ENCODE data around the gene APC.

Gene APC

DNA sequence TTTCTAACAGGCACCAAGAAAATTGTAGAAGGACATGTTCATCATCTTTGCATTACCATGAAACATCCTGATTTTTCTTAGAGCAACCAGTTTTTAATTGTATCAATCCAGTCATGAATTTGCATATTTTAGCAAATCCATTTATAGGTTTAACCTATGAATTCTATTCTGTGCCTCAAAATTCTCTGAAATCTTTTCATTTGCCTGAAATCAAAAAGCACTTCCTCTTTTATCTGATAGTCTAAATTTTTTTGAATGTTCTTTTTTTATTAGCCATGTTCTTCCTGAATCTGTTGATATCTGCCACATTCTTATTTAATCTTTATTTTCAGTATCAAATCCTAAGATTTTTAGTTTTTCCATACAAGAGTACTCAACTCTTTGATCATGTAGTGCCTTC lies 86.5 kb downstream of the APC start:
- no peaks in the 10 kb centered on the region for H3K27me3 ChIP-seq (replicated peaks; ENCODE audit: insufficient read depth, low read length)
- H2AFZ ChIP-seq (ENCODE audit: low read length) = no peak overlapping the region
- DNase-seq = no peak
- no peaks in the 10 kb centered on the region for H4K20me1 ChIP-seq (ENCODE audit: insufficient read depth, low read length)
- H3K79me2 ChIP-seq (ENCODE audit: low read length) = no peaks in the 10 kb centered on the region
- H3K9me3 ChIP-seq (replicated peaks; ENCODE audit: insufficient read depth, low read length) = no peaks in the 10 kb centered on the region
- H3K27ac ChIP-seq (ENCODE audit: low read length) = no peak overlapping the region
- TF ChIP-seq EZH2 (optimal IDR thresholded peaks at IDR 0.05; ENCODE audit: low read depth, low read length) (no peak), EZH2phosphoT487 (IDR thresholded peaks at IDR 0.05; ENCODE audit: low read length) (no peak)
- TF ChIP-seq, protein P1, sequence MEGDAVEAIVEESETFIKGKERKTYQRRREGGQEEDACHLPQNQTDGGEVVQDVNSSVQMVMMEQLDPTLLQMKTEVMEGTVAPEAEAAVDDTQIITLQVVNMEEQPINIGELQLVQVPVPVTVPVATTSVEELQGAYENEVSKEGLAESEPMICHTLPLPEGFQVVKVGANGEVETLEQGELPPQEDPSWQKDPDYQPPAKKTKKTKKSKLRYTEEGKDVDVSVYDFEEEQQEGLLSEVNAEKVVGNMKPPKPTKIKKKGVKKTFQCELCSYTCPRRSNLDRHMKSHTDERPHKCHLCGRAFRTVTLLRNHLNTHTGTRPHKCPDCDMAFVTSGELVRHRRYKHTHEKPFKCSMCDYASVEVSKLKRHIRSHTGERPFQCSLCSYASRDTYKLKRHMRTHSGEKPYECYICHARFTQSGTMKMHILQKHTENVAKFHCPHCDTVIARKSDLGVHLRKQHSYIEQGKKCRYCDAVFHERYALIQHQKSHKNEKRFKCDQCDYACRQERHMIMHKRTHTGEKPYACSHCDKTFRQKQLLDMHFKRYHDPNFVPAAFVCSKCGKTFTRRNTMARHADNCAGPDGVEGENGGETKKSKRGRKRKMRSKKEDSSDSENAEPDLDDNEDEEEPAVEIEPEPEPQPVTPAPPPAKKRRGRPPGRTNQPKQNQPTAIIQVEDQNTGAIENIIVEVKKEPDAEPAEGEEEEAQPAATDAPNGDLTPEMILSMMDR (IDR thresholded peaks at IDR 0.05; ENCODE audit: low read length) = no peak
- H3F3A ChIP-seq (ENCODE audit: insufficient read depth, low read length) = no peaks in the 10 kb centered on the region
- H3K9me2 ChIP-seq (replicated peaks; ENCODE audit: insufficient read depth, low read length) = no peaks in the 10 kb centered on the region
- H3K4me3 ChIP-seq (ENCODE audit: low read length) = no peak overlapping the region
- no peaks in the 10 kb centered on the region; the same call in 1 of the 2 replicates for H3K36me3 ChIP-seq (replicated peaks; ENCODE audit: insufficient read depth, low read length)
- no peaks in the 10 kb centered on the region for H3K4me1 ChIP-seq (ENCODE audit: low read length)
- H3K4me2 ChIP-seq (ENCODE audit: low read depth, low read length) = no peak overlapping the region
- no peak overlapping the region for H3K9ac ChIP-seq (ENCODE audit: low read length)

DNA sequence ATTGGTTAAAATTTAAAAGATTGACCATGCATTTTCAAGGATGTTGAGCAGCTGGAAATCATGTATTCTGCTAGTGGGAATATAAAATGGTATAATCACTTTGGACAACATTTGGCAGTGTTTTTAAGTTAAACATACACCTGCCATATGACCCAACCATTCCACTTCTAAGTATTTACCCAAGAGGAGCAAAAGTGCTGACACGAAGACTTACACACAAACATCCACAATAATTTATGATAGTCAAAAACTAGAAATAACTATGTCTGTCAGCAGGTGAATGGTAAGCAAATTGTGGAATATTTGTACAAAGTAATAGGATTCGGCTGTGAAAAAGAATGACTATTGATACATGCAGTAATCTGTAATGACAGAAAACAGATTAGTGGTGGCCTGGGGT lies 92.7 kb downstream of the APC start:
- Histone ChIP-seq H3K4me3 (ENCODE audit: low read length) (no peak overlapping the region), H3K4me2 (ENCODE audit: low read depth, low read length) (no peak overlapping the region), H3K27ac (ENCODE audit: low read length) (no peak overlapping the region), H3K9me2 (replicated peaks; ENCODE audit: insufficient read depth, low read length) (no peaks in the 10 kb centered on the region), H2AFZ (ENCODE audit: low read length) (no peak overlapping the region), H4K20me1 (ENCODE audit: insufficient read depth, low read length) (no peaks in the 10 kb centered on the region), H3K4me1 (ENCODE audit: low read length) (no peaks in the 10 kb centered on the region), H3K79me2 (ENCODE audit: low read length) (no peaks in the 10 kb centered on the region), H3K9ac (ENCODE audit: low read length) (no peak overlapping the region), H3K36me3 (replicated peaks; ENCODE audit: insufficient read depth, low read length) (no peaks in the 10 kb centered on the region; the same call in 1 of the 2 replicates), H3F3A (ENCODE audit: insufficient read depth, low read length) (no peaks in the 10 kb centered on the region), H3K27me3 (replicated peaks; ENCODE audit: insufficient read depth, low read length) (no peaks in the 10 kb centered on the region), H3K9me3 (replicated peaks; ENCODE audit: insufficient read depth, low read length) (no peaks in the 10 kb centered on the region)
- DNase-seq = no peak
- TF ChIP-seq, protein P1 (IDR thresholded peaks at IDR 0.05; ENCODE audit: low read length) = no peak
- TF ChIP-seq EZH2 (optimal IDR thresholded peaks at IDR 0.05; ENCODE audit: low read depth, low read length) = no peak
- TF ChIP-seq EZH2phosphoT487 (IDR thresholded peaks at IDR 0.05; ENCODE audit: low read length) = no peak

DNA sequence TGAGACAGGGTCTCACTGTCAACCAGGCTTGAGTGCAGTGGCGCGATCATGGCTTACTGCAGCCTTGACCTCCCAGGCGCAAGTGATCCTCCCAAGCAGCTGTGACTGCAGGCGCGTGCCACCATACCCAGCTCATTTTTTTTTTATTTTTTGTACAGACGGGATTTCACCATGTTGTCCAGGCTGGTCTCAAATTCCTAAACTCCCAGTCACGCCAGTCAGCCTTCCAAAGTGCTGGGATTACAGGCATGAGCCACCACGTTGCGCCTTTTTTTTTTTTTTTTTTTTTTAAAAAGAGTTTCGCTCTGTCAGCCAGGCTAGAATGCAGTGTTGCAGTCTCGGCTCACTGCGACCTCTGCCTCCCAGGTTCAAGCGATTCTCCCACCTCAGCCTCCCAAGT lies 96.3 kb downstream of the APC start:
- no peak overlapping the region for H3K9ac ChIP-seq (ENCODE audit: low read length)
- H3K27me3 ChIP-seq (replicated peaks; ENCODE audit: insufficient read depth, low read length) = no peaks in the 10 kb centered on the region
- no peaks in the 10 kb centered on the region for H4K20me1 ChIP-seq (ENCODE audit: insufficient read depth, low read length)
- H3K79me2 ChIP-seq (ENCODE audit: low read length) = no peaks in the 10 kb centered on the region
- H3K9me2 ChIP-seq (replicated peaks; ENCODE audit: insufficient read depth, low read length) = no peaks in the 10 kb centered on the region
- no peak overlapping the region for H3K4me3 ChIP-seq (ENCODE audit: low read length)
- H2AFZ ChIP-seq (ENCODE audit: low read length) = no peak overlapping the region
- H3K9me3 ChIP-seq (replicated peaks; ENCODE audit: insufficient read depth, low read length) = no peaks in the 10 kb centered on the region
- no peaks in the 10 kb centered on the region for H3K4me1 ChIP-seq (ENCODE audit: low read length)
- no peaks in the 10 kb centered on the region for H3K36me3 ChIP-seq (replicated peaks; ENCODE audit: insufficient read depth, low read length)
- TF ChIP-seq EZH2phosphoT487 (IDR thresholded peaks at IDR 0.05; ENCODE audit: low read length) (no peak), EZH2 (optimal IDR thresholded peaks at IDR 0.05; ENCODE audit: low read depth, low read length) (no peak)
- TF ChIP-seq, protein P1 (IDR thresholded peaks at IDR 0.05; ENCODE audit: low read length) = no peak
- no peaks in the 10 kb centered on the region for H3F3A ChIP-seq (ENCODE audit: insufficient read depth, low read length)
- no peak for DNase-seq
- no peak overlapping the region for H3K4me2 ChIP-seq (ENCODE audit: low read depth, low read length)
- no peak overlapping the region for H3K27ac ChIP-seq (ENCODE audit: low read length)
